Psoas muscle (tissue), 8 donors: ENCODE measurements around the gene LMO7. TPM values are rescaled to one million over a fixed set of nuclear protein-coding genes. Genes with fewer than 3 reads are reported as not detected.

Experiments used
- ATAC-seq, 4 donors: fragments of 200-7000 bp; cut with Tn5 transposase; one replicate each; pipeline ENCODE4 v1.9.1; 2020; ENCODE audit warnings: moderate library complexity in 3 of 4, mild to moderate bottlenecking in 2 of 4
- DNase-seq, 2 donors: peaks; one replicate each; pipeline ENCODE4 v3.0.0-alpha.2; 2020
- H3K27ac ChIP-seq: fragments of 200-600 bp; one replicate; pipeline ENCODE4 v1.8.0; 2022
- H3K27me3 ChIP-seq, 3 donors: fragments of 200-600 bp in 1 of 3; one replicate each; pipeline versions ENCODE4 v1.6.1 to v1.8.0; 2013 to 2022; ENCODE audit warnings: low read length in 2 of 3, mild to moderate bottlenecking in 2 of 3, moderate library complexity in 1 of 3; ENCODE audit not compliant: insufficient read depth in 3 of 3
- H3K36me3 ChIP-seq, 2 donors: fragments of 200-600 bp in 1 of 2; one replicate each; pipeline versions ENCODE4 v1.6.1 to v1.8.0; 2013 to 2022; ENCODE audit warnings: low read depth in 1 of 2, mild to moderate bottlenecking in 1 of 2, moderate library complexity in 1 of 2; ENCODE audit not compliant: insufficient read depth in 1 of 2
- H3K4me1 ChIP-seq: fragments of 200-600 bp; one replicate; pipeline ENCODE4 v1.8.0; 2022
- H3K4me3 ChIP-seq: fragments of 200-600 bp; one replicate; pipeline ENCODE4 v1.8.0; 2022; ENCODE audit warnings: mild to moderate bottlenecking
- H3K9me3 ChIP-seq: fragments of 200-600 bp; one replicate; pipeline ENCODE4 v1.8.0; 2022
- CTCF ChIP-seq: fragments of 200-600 bp; IDR thresholded peaks from one replicate; pipeline ENCODE4 v1.8.0; 2022; ENCODE audit warnings: antibody characterized with exemption
- WGBS, 3 donors: extraction: QIAGEN DNeasy Blood & Tissue Kit; methylation state at CpG; one replicate each; pipeline versions ENCODE4 v1.1.6 to v1.1.7; 2013; 5-methylcytosine and 5-hydroxymethylcytosine counted together
- intact Hi-C, 2 donors: fragments of 100-400 bp; cut with DNase I; formaldehyde crosslinking; loops; one replicate each; pipeline versions ENCODE4 v1.11.0 to v1.14.2; 2022
- polyA plus RNA-seq, 3 donors: library from polyadenylated mRNA; stranded (reverse); fragments of 200-250 nt; gene quantifications; one replicate each; pipeline ENCODE4 v1.2.3, GENCODE V29; 2013
- total RNA-seq, 4 donors: library from RNA; stranded (reverse); fragmentation: NEBNext Ultra II Directional in 2 of 4; extraction: Animal tissue kit (Norgen Biotek cat#: 25700) in 2 of 4; gene quantifications; one replicate each; pipeline versions ENCODE4 v1.2.1 to v1.2.4, GENCODE V29; 2021 to 2023
- donor health status: healthy with polysubstance abuse.
- donor health status: DM: no; HTN: no; CAD: no; lungs with moderate emphysema.
- donor health status: Bipolar disorder and iron deficiency.
- donor health status: healthy.
- donor health status: DM: yes; HTN: yes; CAD: no.
- donor health status: DM: no; HTN: no; CAD: no.
- donor health status: DM: no; HTN: no; CAD: no.
- donor health status: DM: yes; HTN: yes; CAD: no.

LMO7 gene
- total and polyA plus RNA-seq, 7 donors, result 15.3 to 271 (median 97.9) TPM

- peaks cover 0 to 8% of the 10 kb centered on the region in 2 donors for H3K36me3 ChIP-seq
- H3K27ac ChIP-seq, result no peak overlapping the region
- no peak for ATAC-seq
- H3K4me1 ChIP-seq, result no peaks in the 10 kb centered on the region
- H3K27me3 ChIP-seq, result no peaks in the 10 kb centered on the region
- DNase-seq, result no peak
- H3K9me3 ChIP-seq, result no peaks in the 10 kb centered on the region
- intact Hi-C loops, result no loop called here
- 0 to 14% (median 0%) methylated on average over 1 of the region's 1 CpG for WGBS, 3 donors
- TF ChIP-seq CTCF, result no peak
- H3K4me3 ChIP-seq, result no peak overlapping the region
Measured at GRCh38 chr13:75618308-75618707, 17.8 kb upstream of the LMO7 start.

GRCh38 chr13:75620020-75620419 is 16.1 kb upstream of the LMO7 start:
- DNase-seq (no peak), ATAC-seq (no peak)
- Histone ChIP-seq H3K36me3 (peaks cover 0 to 14% of the 10 kb centered on the region in 2 donors), H3K27me3 (no peaks in the 10 kb centered on the region), H3K27ac (no peak overlapping the region), H3K9me3 (no peaks in the 10 kb centered on the region), H3K4me1 (no peaks in the 10 kb centered on the region), H3K4me3 (no peak overlapping the region)
- intact Hi-C loops, result no loop called here
- WGBS, 3 donors, result 59 to 67% (median 66%) methylated on average over 1 of the region's 1 CpG
- no peak for TF ChIP-seq CTCF

- DNase-seq, result no peak
- Histone ChIP-seq H3K4me1 (no peaks in the 10 kb centered on the region), H3K27me3 (no peaks in the 10 kb centered on the region), H3K4me3 (no peak overlapping the region), H3K36me3 (peaks cover 0 to 18% of the 10 kb centered on the region in 2 donors), H3K9me3 (no peaks in the 10 kb centered on the region), H3K27ac (no peak overlapping the region)
- ATAC-seq, result no peak
- WGBS, 3 donors, result 61 to 70% (median 69%) methylated on average over 2 of the region's 2 CpGs
- no peak for TF ChIP-seq CTCF
- intact Hi-C loops, result no loop called here
Measured at GRCh38 chr13:75621147-75621546, 15.0 kb upstream of the LMO7 start.

GRCh38 chr13:75628801-75629200 is 7.3 kb upstream of the LMO7 start:
- Histone ChIP-seq H3K4me1 (no peaks in the 10 kb centered on the region), H3K9me3 (no peaks in the 10 kb centered on the region), H3K36me3 (peaks cover 0 to 23% of the 10 kb centered on the region in 2 donors), H3K27ac (no peak overlapping the region), H3K27me3 (no peaks in the 10 kb centered on the region), H3K4me3 (no peak overlapping the region)
- DNase-seq (no peak), ATAC-seq (no peak)
- 83 to 89% (median 85%) methylated on average over 4 of the region's 4 CpGs for WGBS, 3 donors
- intact Hi-C loops, result no loop called here
- no peak for TF ChIP-seq CTCF

GRCh38 chr13:75633285-75633684 is 2.8 kb upstream of the LMO7 start:
- no peak overlapping the region for H3K4me3 ChIP-seq
- ATAC-seq, result no peak
- intact Hi-C loops, result no loop called here
- 27 to 51% (median 41%) methylated on average over 2 of the region's 2 CpGs for WGBS, 3 donors
- no peak overlapping the region for H3K27ac ChIP-seq
- H3K9me3 ChIP-seq, result no peaks in the 10 kb centered on the region
- DNase-seq, result no peak
- peaks cover 5% of the 10 kb centered on the region for H3K4me1 ChIP-seq
- H3K36me3 ChIP-seq, result peaks cover 0 to 6% of the 10 kb centered on the region in 2 donors
- TF ChIP-seq CTCF, result no peak
- peaks cover 0 to 10% (median 0%) of the 10 kb centered on the region in 3 donors for H3K27me3 ChIP-seq
